Measurements from ENCODE around the gene ZNF566.

- TF ChIP-seq, protein P1, sequence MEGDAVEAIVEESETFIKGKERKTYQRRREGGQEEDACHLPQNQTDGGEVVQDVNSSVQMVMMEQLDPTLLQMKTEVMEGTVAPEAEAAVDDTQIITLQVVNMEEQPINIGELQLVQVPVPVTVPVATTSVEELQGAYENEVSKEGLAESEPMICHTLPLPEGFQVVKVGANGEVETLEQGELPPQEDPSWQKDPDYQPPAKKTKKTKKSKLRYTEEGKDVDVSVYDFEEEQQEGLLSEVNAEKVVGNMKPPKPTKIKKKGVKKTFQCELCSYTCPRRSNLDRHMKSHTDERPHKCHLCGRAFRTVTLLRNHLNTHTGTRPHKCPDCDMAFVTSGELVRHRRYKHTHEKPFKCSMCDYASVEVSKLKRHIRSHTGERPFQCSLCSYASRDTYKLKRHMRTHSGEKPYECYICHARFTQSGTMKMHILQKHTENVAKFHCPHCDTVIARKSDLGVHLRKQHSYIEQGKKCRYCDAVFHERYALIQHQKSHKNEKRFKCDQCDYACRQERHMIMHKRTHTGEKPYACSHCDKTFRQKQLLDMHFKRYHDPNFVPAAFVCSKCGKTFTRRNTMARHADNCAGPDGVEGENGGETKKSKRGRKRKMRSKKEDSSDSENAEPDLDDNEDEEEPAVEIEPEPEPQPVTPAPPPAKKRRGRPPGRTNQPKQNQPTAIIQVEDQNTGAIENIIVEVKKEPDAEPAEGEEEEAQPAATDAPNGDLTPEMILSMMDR (IDR thresholded peaks at IDR 0.05): no peak
- no peak for TF ChIP-seq POLR2AphosphoS5 (IDR thresholded peaks at IDR 0.05)
- no peak for TF ChIP-seq EP300 (IDR thresholded peaks at IDR 0.05)
- no peak for TF ChIP-seq POLR2A (IDR thresholded peaks at IDR 0.05)
These were observed 67.4 kb downstream of the ZNF566 start for GRCh38 chr19:36421749-36422481.
